ENCODE measurements around the gene NOX1. TPM values are rescaled to one million over a fixed set of nuclear protein-coding genes. Genes with fewer than 3 reads are reported as not detected.

The NOX1 gene
- total RNA-seq, 1 donor from 2014 or later = not detected

DNA sequence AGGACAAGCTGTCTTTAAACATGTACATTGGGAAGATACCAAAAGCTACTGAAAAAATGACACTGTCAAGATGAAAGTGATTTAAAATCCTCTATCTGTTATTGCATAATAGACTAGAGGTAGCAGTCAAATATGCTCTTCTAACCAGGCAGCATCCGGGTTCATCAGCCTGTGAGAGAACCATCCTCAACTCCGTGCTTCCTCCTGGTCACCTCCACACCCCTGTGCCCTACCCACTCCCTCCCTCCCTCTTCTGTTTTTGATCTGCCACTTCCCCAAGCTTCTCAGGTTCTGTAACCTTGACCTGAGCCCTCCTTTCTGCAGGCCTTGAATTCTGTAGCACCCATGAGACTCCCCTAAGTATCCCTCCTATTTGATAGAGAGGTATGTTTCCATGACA is 5.9 kb downstream of the NOX1 start:
- Mint-ChIP-seq H3K4me1 (peaks cover 12% of the 10 kb centered on the region), H3K4me3 (no peak overlapping the region), H3K9me3 (peaks cover 17% of the 10 kb centered on the region), H3K27ac (no peak overlapping the region), H3K36me3 (no peaks in the 10 kb centered on the region), H3K27me3 (ENCODE audit: low read depth) (no peaks in the 10 kb centered on the region)
- TF ChIP-seq, protein P1, sequence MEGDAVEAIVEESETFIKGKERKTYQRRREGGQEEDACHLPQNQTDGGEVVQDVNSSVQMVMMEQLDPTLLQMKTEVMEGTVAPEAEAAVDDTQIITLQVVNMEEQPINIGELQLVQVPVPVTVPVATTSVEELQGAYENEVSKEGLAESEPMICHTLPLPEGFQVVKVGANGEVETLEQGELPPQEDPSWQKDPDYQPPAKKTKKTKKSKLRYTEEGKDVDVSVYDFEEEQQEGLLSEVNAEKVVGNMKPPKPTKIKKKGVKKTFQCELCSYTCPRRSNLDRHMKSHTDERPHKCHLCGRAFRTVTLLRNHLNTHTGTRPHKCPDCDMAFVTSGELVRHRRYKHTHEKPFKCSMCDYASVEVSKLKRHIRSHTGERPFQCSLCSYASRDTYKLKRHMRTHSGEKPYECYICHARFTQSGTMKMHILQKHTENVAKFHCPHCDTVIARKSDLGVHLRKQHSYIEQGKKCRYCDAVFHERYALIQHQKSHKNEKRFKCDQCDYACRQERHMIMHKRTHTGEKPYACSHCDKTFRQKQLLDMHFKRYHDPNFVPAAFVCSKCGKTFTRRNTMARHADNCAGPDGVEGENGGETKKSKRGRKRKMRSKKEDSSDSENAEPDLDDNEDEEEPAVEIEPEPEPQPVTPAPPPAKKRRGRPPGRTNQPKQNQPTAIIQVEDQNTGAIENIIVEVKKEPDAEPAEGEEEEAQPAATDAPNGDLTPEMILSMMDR (IDR thresholded peaks at IDR 0.05; ENCODE audit: unreplicated experiment) = no peak
- DNase-seq (ENCODE audit: low spot score in 2 of 2, unreplicated experiment in 2 of 2) = no peak

DNA sequence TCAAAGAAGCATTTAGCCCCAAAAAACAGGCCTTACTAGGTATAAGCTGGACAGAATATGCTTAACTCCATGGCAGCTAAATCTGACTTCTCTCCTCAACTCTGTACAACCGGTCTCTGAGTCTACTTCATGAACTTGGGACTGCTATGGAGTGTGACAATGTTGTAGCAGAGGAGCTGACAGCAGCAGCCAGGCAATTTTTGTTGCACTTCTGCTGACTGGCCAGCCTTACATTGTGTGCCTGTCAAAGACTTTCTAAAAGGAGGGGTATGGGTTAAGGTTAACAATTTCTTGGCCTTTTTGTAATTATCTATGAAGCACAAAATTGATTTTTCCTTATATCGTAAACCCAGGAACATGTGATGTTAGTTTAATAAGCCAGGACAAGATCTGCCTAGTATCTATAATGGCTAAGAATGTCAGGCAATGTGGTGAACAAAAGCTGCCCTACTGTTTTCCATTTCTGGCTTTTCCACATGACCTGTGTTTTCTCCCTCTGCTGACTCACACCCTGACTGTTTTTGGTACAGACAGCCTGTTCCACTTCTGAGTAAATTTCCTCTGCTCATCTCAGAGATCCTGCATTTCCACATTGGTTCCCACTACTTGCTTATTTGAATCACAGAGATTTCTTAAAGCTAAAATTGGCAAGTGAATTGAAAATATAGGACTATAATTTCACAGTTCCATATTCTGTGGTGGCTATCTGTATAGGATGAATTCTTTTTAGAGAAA is 9.3 kb downstream of the NOX1 start:
- H3K4me3 Mint-ChIP-seq = no peak overlapping the region
- no peak for DNase-seq (ENCODE audit: low spot score in 2 of 2, unreplicated experiment in 2 of 2)
- peaks cover 21% of the 10 kb centered on the region for H3K9me3 Mint-ChIP-seq
- TF ChIP-seq, protein P1 (IDR thresholded peaks at IDR 0.05; ENCODE audit: unreplicated experiment) = no peak
- no peaks in the 10 kb centered on the region for H3K4me1 Mint-ChIP-seq
- H3K27ac Mint-ChIP-seq = no peak overlapping the region
- H3K27me3 Mint-ChIP-seq (ENCODE audit: low read depth) = no peaks in the 10 kb centered on the region
- H3K36me3 Mint-ChIP-seq = no peaks in the 10 kb centered on the region

DNA sequence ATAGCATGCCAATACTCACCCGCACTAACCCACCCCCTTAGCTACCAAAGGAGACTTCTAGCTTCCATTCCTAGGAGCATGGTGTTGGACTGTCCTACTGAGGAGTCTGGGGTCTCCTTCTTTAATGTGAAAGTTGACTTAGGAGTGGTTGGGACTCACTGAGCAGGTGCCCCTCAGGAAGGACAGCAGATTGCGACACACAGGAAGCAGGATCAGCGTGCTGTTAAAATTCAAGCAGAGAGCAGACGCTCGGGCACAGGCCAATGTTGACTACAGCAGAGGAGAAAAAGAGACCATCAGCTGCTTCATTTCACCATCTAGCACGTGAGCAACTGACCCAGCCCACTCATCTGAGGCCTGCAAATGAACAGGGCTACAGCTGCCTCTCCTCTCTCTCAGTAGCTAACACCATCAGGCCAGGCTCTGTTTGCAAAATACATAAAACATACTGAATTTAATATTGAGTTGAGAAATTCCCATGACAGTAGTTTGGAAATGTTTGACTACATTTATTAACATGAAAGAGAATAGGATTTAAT is 10.8 kb downstream of the NOX1 start:
- no peak overlapping the region for H3K27ac Mint-ChIP-seq
- TF ChIP-seq, protein P1 (IDR thresholded peaks at IDR 0.05; ENCODE audit: unreplicated experiment) = no peak
- DNase-seq (ENCODE audit: low spot score in 2 of 2, unreplicated experiment in 2 of 2) = no peak
- H3K36me3 Mint-ChIP-seq = no peaks in the 10 kb centered on the region
- H3K4me1 Mint-ChIP-seq = no peaks in the 10 kb centered on the region
- no peak overlapping the region for H3K4me3 Mint-ChIP-seq
- H3K27me3 Mint-ChIP-seq (ENCODE audit: low read depth) = peaks cover 4% of the 10 kb centered on the region
- peaks cover 28% of the 10 kb centered on the region for H3K9me3 Mint-ChIP-seq

DNA sequence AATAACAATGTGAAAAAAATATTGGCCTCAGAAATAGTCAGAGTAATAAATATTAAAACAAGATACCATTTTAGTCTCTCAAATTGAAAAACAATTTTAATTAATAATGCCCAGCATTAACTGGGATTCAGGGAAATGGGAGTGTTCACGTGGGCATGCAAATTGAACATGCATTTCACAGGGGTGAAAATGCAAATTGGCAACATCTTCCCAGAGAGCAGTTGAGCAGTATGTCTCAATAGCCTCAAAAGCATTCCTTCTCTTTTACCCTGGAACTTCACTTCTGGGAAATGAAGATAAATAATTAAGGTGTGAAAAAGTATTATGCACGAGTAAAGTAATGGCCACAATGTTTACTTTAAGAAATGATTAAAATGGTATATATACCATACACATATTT is 21.3 kb downstream of the NOX1 start:
- Mint-ChIP-seq H3K27ac (no peak overlapping the region), H3K27me3 (ENCODE audit: low read depth) (no peaks in the 10 kb centered on the region), H3K36me3 (no peaks in the 10 kb centered on the region), H3K4me1 (no peaks in the 10 kb centered on the region), H3K9me3 (peaks cover 27% of the 10 kb centered on the region), H3K4me3 (no peak overlapping the region)
- DNase-seq (ENCODE audit: low spot score in 2 of 2, unreplicated experiment in 2 of 2) = no peak
- TF ChIP-seq, protein P1 (IDR thresholded peaks at IDR 0.05; ENCODE audit: unreplicated experiment) = no peak

DNA sequence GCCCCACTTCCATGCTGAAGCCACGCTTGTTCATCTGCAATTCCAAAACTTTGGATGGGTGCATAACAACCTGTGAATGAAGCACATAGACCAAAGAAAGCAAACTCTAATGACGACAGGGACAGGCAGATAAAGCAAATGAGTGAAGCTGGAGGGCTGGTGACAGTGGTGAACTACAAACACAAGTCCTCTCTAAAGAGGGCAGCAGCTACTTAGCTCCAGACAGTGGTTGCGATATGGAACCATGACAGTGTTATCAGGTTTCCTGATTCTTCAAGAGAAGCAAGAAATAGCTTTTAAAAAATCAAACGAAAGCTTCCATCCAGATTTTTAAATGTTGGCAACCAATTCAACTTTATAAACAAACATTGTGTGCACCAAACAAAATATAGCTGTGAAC is 23.8 kb downstream of the NOX1 start:
- Mint-ChIP-seq H3K36me3 (peaks cover 1% of the 10 kb centered on the region), H3K27ac (no peak overlapping the region), H3K4me3 (no peak overlapping the region), H3K27me3 (ENCODE audit: low read depth) (no peaks in the 10 kb centered on the region), H3K4me1 (no peaks in the 10 kb centered on the region), H3K9me3 (peaks cover 17% of the 10 kb centered on the region)
- DNase-seq (ENCODE audit: low spot score in 2 of 2, unreplicated experiment in 2 of 2) = no peak
- TF ChIP-seq, protein P1 (IDR thresholded peaks at IDR 0.05; ENCODE audit: unreplicated experiment) = no peak

All from mesothelial cell of epicardium (in vitro differentiated cells).